ENCODE results near the gene NRG2. TPM values are rescaled to one million over a fixed set of nuclear protein-coding genes. Genes with fewer than 3 reads are reported as not detected.

Gene NRG2
- total and polyA plus RNA-seq, 4 donors = 0.81 to 1.3 (median 1.2) TPM; not detected in 1

DNA sequence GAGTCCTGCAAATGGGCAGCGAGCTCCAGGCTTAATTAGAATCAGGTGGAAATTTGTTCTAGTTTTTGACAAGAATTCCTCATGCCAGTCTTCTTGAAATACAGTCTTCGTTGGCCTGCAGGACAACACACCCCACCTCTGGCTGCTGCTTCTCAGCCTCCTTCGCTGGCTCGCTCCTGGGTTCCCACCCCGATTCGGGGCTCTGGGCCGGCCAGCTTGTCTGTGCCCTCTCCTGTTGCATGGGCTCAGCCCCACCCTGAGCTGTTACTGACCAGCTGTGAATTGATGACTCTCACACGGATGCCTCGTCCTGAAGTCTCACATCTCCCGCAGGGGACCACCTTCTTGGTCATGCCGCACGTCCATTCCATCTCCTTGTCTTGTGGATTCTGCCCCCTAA, 226.5 kb downstream of the NRG2 start:
- ATAC-seq (ENCODE audit: low FRiP score) = no peak

GRCh38 chr5:139814704-139815280, 228.3 kb downstream of the NRG2 start:
- no peak for ATAC-seq (ENCODE audit: low FRiP score)
- Histone ChIP-seq H3K4me3 (ENCODE audit: low read length in 2 of 2) (no peak overlapping the region), H3K4me1 (ENCODE audit: control insufficient read depth in 1 of 2, insufficient read depth in 2 of 2, low read length in 2 of 2) (no peaks in the 10 kb centered on the region), H3K36me3 (ENCODE audit: control insufficient read depth in 1 of 2, insufficient read depth in 2 of 2, low read length in 1 of 2) (no peaks in the 10 kb centered on the region), H3K9me3 (ENCODE audit: control insufficient read depth, low read length) (no peaks in the 10 kb centered on the region), H3K27me3 (ENCODE audit: control insufficient read depth in 1 of 2, insufficient read depth in 2 of 2, low read length in 1 of 2) (no peaks in the 10 kb centered on the region), H3K27ac (ENCODE audit: low read depth in 1 of 2, low read length in 2 of 2) (no peak overlapping the region)
- WGBS, 2 donors = 94 to 99% methylated on average over 10 to 11 of the region's 11 CpGs
- intact Hi-C loops (cut with DNase I) = no loop called here
- peak; percentile 19 to 46 for DNase-seq

More for the DNA sequence above, 226.5 kb downstream of the NRG2 start:
- DNase-seq = peak; percentile 7 to 45
- 85 to 86% methylated on average over 12 of the region's 12 CpGs for WGBS, 2 donors
- no peaks in the 10 kb centered on the region for H3K27me3 ChIP-seq (ENCODE audit: control insufficient read depth in 1 of 2, insufficient read depth in 2 of 2, low read length in 1 of 2)
- H3K27ac ChIP-seq (ENCODE audit: low read depth in 1 of 2, low read length in 2 of 2) = no peak overlapping the region
- H3K36me3 ChIP-seq (ENCODE audit: control insufficient read depth in 1 of 2, insufficient read depth in 2 of 2, low read length in 1 of 2) = no peaks in the 10 kb centered on the region
- no peaks in the 10 kb centered on the region for H3K4me1 ChIP-seq (ENCODE audit: control insufficient read depth in 1 of 2, insufficient read depth in 2 of 2, low read length in 2 of 2)
- intact Hi-C loops (cut with DNase I) = no loop called here
- H3K9me3 ChIP-seq (ENCODE audit: control insufficient read depth, low read length) = no peaks in the 10 kb centered on the region
- no peak overlapping the region for H3K4me3 ChIP-seq (ENCODE audit: low read length in 2 of 2)

DNA sequence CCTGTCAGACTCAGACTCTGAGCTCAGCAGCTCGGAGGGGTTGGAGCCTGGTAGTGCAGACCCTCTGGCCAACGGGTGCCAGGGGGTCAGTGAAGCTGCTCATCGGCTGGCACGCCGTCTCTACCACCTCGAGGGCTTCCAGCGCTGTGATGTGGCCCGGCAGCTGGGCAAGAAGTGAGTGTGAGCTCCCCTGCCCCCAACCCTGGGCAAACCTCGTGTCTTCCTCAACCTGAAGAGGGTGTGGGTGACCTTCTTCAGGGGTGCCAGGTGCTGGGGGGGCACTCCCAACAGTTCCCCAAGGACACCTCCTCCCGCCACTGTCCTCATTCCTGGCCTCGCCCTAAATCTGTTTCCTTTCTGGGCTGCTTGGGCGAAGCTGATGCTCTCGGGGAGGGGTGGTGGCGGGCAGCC, 228.9 kb downstream of the NRG2 start:
- DNase-seq = peak; percentile 29 to 55

DNA sequence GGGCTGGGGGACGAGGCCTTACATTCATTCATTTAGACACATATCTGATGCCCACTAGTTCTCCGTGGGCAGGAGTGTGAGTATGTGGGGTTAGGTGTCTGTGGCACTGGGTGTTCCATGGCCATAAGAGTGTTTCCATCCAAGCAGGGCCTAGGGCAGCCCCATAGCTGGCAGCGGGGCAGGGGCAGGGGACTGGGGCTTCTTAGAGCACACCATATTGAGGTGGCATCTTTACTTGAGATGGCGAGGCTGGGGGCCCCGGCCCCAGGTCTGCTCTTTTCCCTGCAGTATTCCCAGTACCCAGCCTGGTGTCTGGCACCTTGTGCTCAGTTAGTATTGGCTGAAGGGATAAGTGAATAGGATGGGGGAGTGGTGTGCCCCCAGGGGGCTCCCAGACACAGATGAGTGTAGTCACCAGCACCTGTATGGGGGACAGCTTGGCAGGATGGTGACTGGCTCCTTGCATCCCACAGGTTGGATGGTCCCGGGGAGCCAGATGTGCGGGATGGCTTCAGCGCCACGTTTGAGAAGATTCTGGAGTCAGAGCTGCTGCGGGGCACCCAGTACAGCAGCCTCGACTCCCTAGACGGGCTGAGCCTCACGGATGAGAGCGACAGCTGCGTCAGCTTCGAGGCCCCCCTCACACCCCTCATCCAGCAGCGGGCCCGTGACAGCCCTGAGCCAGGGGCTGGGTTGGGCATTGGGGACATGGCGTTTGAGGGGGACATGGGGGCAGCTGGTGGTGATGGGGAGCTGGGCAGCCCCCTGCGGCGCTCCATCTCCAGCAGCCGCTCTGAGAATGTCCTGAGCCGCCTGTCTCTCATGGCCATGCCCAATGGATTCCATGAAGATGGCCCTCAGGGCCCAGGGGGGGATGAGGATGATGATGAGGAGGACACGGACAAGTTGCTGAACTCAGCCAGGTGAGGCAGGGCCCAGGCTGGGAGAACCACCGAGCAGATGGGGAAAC, 230.0 kb downstream of the NRG2 start:
- ATAC-seq (ENCODE audit: low FRiP score) = no peak
- DNase-seq = peak; percentile 48 to 65
- intact Hi-C loops (cut with DNase I) = no loop called here
- no peaks in the 10 kb centered on the region for H3K4me1 ChIP-seq (ENCODE audit: control insufficient read depth in 1 of 2, insufficient read depth in 2 of 2, low read length in 2 of 2)
- H3K27ac ChIP-seq (ENCODE audit: low read depth in 1 of 2, low read length in 2 of 2) = no peak overlapping the region
- no peak overlapping the region for H3K4me3 ChIP-seq (ENCODE audit: low read length in 2 of 2)
- H3K36me3 ChIP-seq (ENCODE audit: control insufficient read depth in 1 of 2, insufficient read depth in 2 of 2, low read length in 1 of 2) = no peaks in the 10 kb centered on the region
- WGBS, 2 donors = 95% methylated on average over 25 of the region's 25 CpGs
- H3K9me3 ChIP-seq (ENCODE audit: control insufficient read depth, low read length) = no peaks in the 10 kb centered on the region
- no peaks in the 10 kb centered on the region for H3K27me3 ChIP-seq (ENCODE audit: control insufficient read depth in 1 of 2, insufficient read depth in 2 of 2, low read length in 1 of 2)

More for the DNA sequence above, 228.9 kb downstream of the NRG2 start:
- no peak for ATAC-seq (ENCODE audit: low FRiP score)
- no peaks in the 10 kb centered on the region for H3K36me3 ChIP-seq (ENCODE audit: control insufficient read depth in 1 of 2, insufficient read depth in 2 of 2, low read length in 1 of 2)
- WGBS, 2 donors = 91 to 93% methylated on average over 14 of the region's 14 CpGs
- H3K9me3 ChIP-seq (ENCODE audit: control insufficient read depth, low read length) = no peaks in the 10 kb centered on the region
- no peaks in the 10 kb centered on the region for H3K27me3 ChIP-seq (ENCODE audit: control insufficient read depth in 1 of 2, insufficient read depth in 2 of 2, low read length in 1 of 2)
- no peaks in the 10 kb centered on the region for H3K4me1 ChIP-seq (ENCODE audit: control insufficient read depth in 1 of 2, insufficient read depth in 2 of 2, low read length in 2 of 2)
- no peak overlapping the region for H3K4me3 ChIP-seq (ENCODE audit: low read length in 2 of 2)
- H3K27ac ChIP-seq (ENCODE audit: low read depth in 1 of 2, low read length in 2 of 2) = no peak overlapping the region
- intact Hi-C loops (cut with DNase I) = no loop called here

- H3K36me3 ChIP-seq (ENCODE audit: control insufficient read depth in 1 of 2, insufficient read depth in 2 of 2, low read length in 1 of 2) = no peaks in the 10 kb centered on the region
- no peaks in the 10 kb centered on the region for H3K4me1 ChIP-seq (ENCODE audit: control insufficient read depth in 1 of 2, insufficient read depth in 2 of 2, low read length in 2 of 2)
- H3K9me3 ChIP-seq (ENCODE audit: control insufficient read depth, low read length) = no peaks in the 10 kb centered on the region
- ATAC-seq (ENCODE audit: low FRiP score) (no peak), DNase-seq (peak; percentile 9 to 49)
- H3K27ac ChIP-seq (ENCODE audit: low read depth in 1 of 2, low read length in 2 of 2) = no peak overlapping the region
- no peak overlapping the region for H3K4me3 ChIP-seq (ENCODE audit: low read length in 2 of 2)
- intact Hi-C loops (cut with DNase I) = no loop called here
- 94 to 98% methylated on average over 5 of the region's 5 CpGs for WGBS, 2 donors
- H3K27me3 ChIP-seq (ENCODE audit: control insufficient read depth in 1 of 2, insufficient read depth in 2 of 2, low read length in 1 of 2) = no peaks in the 10 kb centered on the region
Observed at GRCh38 chr5:139812323-139812722, 230.8 kb downstream of the NRG2 start.

DNA sequence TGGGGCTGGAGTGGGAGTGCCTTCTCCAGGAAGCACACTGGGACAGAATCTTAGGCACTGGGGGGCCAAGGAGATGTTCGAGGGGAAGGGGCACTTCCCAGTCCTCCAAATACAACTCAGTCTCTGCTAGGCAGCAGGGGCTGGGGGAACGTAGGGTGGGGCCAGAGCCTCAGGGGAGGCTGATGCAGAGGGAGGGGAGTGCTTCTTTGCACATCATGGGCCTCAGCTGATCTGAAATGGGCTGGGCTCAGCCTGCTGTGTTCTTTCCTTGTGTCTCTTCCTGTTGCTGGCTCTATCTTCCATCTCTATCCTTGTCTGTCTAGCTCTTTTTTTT, 231.9 kb downstream of the NRG2 start:
- peak in 1 of 2 donors; percentile 6 for DNase-seq
- WGBS, 2 donors = 64 to 65% methylated on average over 2 of the region's 2 CpGs
- Histone ChIP-seq H3K4me1 (ENCODE audit: control insufficient read depth in 1 of 2, insufficient read depth in 2 of 2, low read length in 2 of 2) (no peaks in the 10 kb centered on the region), H3K9me3 (ENCODE audit: control insufficient read depth, low read length) (no peaks in the 10 kb centered on the region), H3K4me3 (ENCODE audit: low read length in 2 of 2) (no peak overlapping the region), H3K27me3 (ENCODE audit: control insufficient read depth in 1 of 2, insufficient read depth in 2 of 2, low read length in 1 of 2) (no peaks in the 10 kb centered on the region), H3K36me3 (ENCODE audit: control insufficient read depth in 1 of 2, insufficient read depth in 2 of 2, low read length in 1 of 2) (no peaks in the 10 kb centered on the region), H3K27ac (ENCODE audit: low read depth in 1 of 2, low read length in 2 of 2) (no peak overlapping the region)
- no peak for ATAC-seq (ENCODE audit: low FRiP score)
- intact Hi-C loops (cut with DNase I) = no loop called here

DNA sequence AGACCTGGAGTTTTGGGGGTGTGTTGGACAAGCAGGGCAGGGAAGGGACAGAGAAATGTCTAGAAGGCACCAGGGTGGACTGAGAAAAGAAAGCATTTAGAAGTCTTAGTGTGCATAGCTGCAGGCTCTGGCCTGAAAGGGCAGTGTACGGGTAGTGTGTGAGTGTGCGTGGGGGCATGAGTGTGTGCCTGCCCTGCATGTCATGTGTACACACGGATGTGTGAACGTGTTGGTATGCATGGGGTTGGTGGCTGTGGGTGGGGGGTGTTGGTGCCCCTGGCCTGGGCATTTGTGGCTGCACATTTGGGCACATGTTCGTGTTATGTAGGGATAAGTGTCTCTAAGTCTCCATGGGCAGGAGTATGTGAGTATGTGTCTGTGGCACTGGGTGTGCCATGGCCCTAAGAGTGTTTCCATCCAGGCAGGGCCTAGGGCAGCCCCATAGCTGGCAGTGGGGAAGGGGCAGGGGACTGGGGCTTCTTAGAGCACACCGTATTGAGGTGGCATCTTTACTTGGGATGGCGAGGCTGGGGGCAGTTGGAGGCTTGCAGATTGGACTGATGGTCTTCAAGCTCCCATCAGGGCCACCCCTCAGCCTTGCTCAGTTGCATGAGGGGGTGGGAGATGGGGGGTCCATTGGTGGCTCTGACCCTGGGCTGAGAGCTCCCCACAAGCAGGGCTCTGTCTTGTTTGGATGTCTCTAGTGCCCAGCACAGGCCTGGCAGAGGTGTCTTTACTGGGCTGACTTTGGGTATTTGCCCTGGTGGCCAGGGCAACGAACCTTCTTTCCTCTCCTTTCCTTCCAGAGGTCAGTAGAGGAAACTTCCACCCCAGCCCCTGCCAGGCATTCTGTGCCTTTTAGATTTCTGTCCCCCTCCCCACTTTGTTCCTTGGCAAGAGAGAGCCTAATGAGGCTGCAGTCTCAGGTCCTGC, 232.5 kb downstream of the NRG2 start:
- H3K27me3 ChIP-seq (ENCODE audit: control insufficient read depth in 1 of 2, insufficient read depth in 2 of 2, low read length in 1 of 2) = no peaks in the 10 kb centered on the region
- intact Hi-C loops (cut with DNase I) = no loop called here
- WGBS, 2 donors = 91 to 93% methylated on average over 8 of the region's 8 CpGs
- DNase-seq (peak; percentile 24 to 38), ATAC-seq (ENCODE audit: low FRiP score) (no peak)
- H3K36me3 ChIP-seq (ENCODE audit: control insufficient read depth in 1 of 2, insufficient read depth in 2 of 2, low read length in 1 of 2) = no peaks in the 10 kb centered on the region
- no peaks in the 10 kb centered on the region for H3K9me3 ChIP-seq (ENCODE audit: control insufficient read depth, low read length)
- H3K27ac ChIP-seq (ENCODE audit: low read depth in 1 of 2, low read length in 2 of 2) = no peak overlapping the region
- H3K4me3 ChIP-seq (ENCODE audit: low read length in 2 of 2) = no peak overlapping the region
- H3K4me1 ChIP-seq (ENCODE audit: control insufficient read depth in 1 of 2, insufficient read depth in 2 of 2, low read length in 2 of 2) = no peaks in the 10 kb centered on the region

DNA sequence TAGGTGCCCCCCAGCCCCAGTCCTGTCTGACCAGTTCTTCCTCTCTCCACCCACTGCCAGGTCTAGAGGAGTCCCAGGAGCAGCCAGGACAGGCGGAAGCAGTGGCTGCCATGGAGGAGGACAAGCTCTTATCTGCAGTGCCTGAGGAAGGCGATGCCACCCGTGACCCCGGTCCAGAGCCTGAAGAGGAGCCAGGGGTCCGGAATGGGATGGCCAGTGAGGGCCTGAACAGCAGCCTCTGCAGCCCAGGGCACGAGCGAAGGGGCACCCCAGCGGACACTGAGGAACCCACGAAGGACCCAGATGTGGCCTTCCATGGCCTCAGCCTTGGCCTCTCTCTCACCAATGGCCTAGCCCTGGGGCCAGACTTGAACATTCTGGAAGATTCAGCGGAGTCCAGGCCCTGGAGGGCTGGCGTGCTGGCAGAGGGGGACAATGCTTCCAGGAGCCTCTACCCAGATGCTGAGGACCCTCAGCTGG, 233.7 kb downstream of the NRG2 start:
- no peaks in the 10 kb centered on the region for H3K4me1 ChIP-seq (ENCODE audit: control insufficient read depth in 1 of 2, insufficient read depth in 2 of 2, low read length in 2 of 2)
- no peak for ATAC-seq (ENCODE audit: low FRiP score)
- no peaks in the 10 kb centered on the region for H3K36me3 ChIP-seq (ENCODE audit: control insufficient read depth in 1 of 2, insufficient read depth in 2 of 2, low read length in 1 of 2)
- peak; percentile 9 to 57 for DNase-seq
- intact Hi-C loops (cut with DNase I) = no loop called here
- no peaks in the 10 kb centered on the region for H3K27me3 ChIP-seq (ENCODE audit: control insufficient read depth in 1 of 2, insufficient read depth in 2 of 2, low read length in 1 of 2)
- H3K9me3 ChIP-seq (ENCODE audit: control insufficient read depth, low read length) = no peaks in the 10 kb centered on the region
- no peak overlapping the region for H3K4me3 ChIP-seq (ENCODE audit: low read length in 2 of 2)
- 95 to 96% methylated on average over 11 of the region's 11 CpGs for WGBS, 2 donors
- no peak overlapping the region for H3K27ac ChIP-seq (ENCODE audit: low read depth in 1 of 2, low read length in 2 of 2)
